A673 (cell line): Measurements from ENCODE around the gene HIBCH. TPM values are rescaled to one million over a fixed set of nuclear protein-coding genes. Genes with fewer than 3 reads are reported as not detected.
"Not testable (repeated sequence)": the region's sequence is repeated elsewhere in the genome, so short reads cannot be mapped to it uniquely, and the experiment has no call there.

Experiments used
- BruUV-seq: library from RNA; stranded (reverse); fragments of 400-500 nt; replicated peaks from 2 replicates; lab custom pipeline; 2021; lab: Mats Ljungman, UMichigan
- CTCF ChIA-PET: fragments of 300-600 bp; sonication (Branson Sonifier 250); formaldehyde crosslinking; loops from one replicate; lab custom pipeline; 2022; ENCODE audit warnings: antibody characterized with exemption; lab: Charles Lee
- POLR2A ChIA-PET: fragments of 300-600 bp; sonication (Branson Sonifier 250); formaldehyde crosslinking; loops from one replicate; lab custom pipeline; 2022; ENCODE audit warnings: antibody characterized with exemption; ENCODE audit not compliant: low non-redundant PET; lab: Charles Lee
- DNase-seq: peaks from one replicate; pipeline ENCODE4 v3.0.0-alpha.2; 2015; ENCODE audit warnings: low spot score
- H3K27ac ChIP-seq: fragments of 200-600 bp; sonication (generic); 2 replicates; pipeline ENCODE4 v1.5.1; 2016; ENCODE audit warnings: mixed run types, low read depth, mild to moderate bottlenecking, mixed read lengths, antibody characterized with exemption, low read length; ENCODE audit not compliant: poor library complexity, severe bottlenecking
- H3K27me3 ChIP-seq: fragments of 200-600 bp; sonication (generic); replicated peaks from 2 replicates; pipeline ENCODE4 v1.6.1; 2017; ENCODE audit warnings: mixed run types, low read depth, mild to moderate bottlenecking, mixed read lengths, antibody characterized with exemption, low read length; ENCODE audit not compliant: insufficient read depth, poor library complexity
- H3K36me3 ChIP-seq: fragments of 200-600 bp; sonication (generic); 2 replicates; pipeline ENCODE4 v1.6.1; 2016; ENCODE audit warnings: mixed run types, mild to moderate bottlenecking, mixed read lengths, antibody characterized with exemption, low read length; ENCODE audit not compliant: insufficient read depth, poor library complexity, severe bottlenecking
- H3K4me1 ChIP-seq: fragments of 200-600 bp; sonication (generic); 2 replicates; pipeline ENCODE4 v1.6.1; 2017; ENCODE audit warnings: mixed run types, mild to moderate bottlenecking, mixed read lengths, antibody characterized with exemption, low read length; ENCODE audit not compliant: insufficient read depth, poor library complexity, severe bottlenecking
- H3K4me3 ChIP-seq: fragments of 200-600 bp; sonication (generic); 2 replicates; pipeline ENCODE4 v1.5.1; 2016; ENCODE audit warnings: low read depth, mixed run types, mild to moderate bottlenecking, mixed read lengths, low read length; ENCODE audit not compliant: poor library complexity, severe bottlenecking
- H3K9me3 ChIP-seq: fragments of 200-600 bp; sonication (generic); 2 replicates; pipeline ENCODE4 v1.6.1; 2016; ENCODE audit warnings: mixed run types, low read depth, mild to moderate bottlenecking, mixed read lengths, antibody characterized with exemption, low read length; ENCODE audit not compliant: poor library complexity, severe bottlenecking
- CTCF ChIP-seq: fragments of 300-800, 200-600 bp; sonication (generic); conservative IDR thresholded peaks from 2 replicates; pipeline ENCODE4 v1.5.1; 2017; ENCODE audit warnings: low read depth, mild to moderate bottlenecking, antibody characterized with exemption, low read length, moderate library complexity, mixed read lengths
- EZH2 ChIP-seq: fragments of 200-600 bp; sonication (generic); IDR thresholded peaks from 2 replicates; pipeline ENCODE4 v1.6.1; 2017; ENCODE audit warnings: borderline replicate concordance, low read depth, mild to moderate bottlenecking, mixed read lengths, antibody characterized with exemption, low read length; ENCODE audit not compliant: poor library complexity, severe bottlenecking
- intact Hi-C: fragments of 100-400 bp; cut with micrococcal nuclease; formaldehyde crosslinking; loops from one replicate; pipeline ENCODE4 v1.10.0; 2022; ENCODE audit not compliant: unreplicated experiment
- total RNA-seq: library from RNA; stranded (reverse); gene quantifications from 2 replicates; pipeline ENCODE4 v1.2.3, GENCODE V29; 2021

The HIBCH gene
- total RNA-seq, 1 experiment from 2014 or later, result 43.3 TPM

GRCh38 chr2:190360965-190361364 lies 41.3 kb upstream of the HIBCH start:
- ChIA-PET POLR2A (no interaction called here), CTCF (no interaction called here)
- no peak overlapping the region for H3K4me3 ChIP-seq
- no peaks in the 10 kb centered on the region for H3K27me3 ChIP-seq
- intact Hi-C loops, result loop anchor here (10.0 kb wide), 1 partner anchor 376 kb away; no protein-coding TSS in a partner anchor
- no TSS peak for BruUV-seq
- H3K4me1 ChIP-seq, result no peaks in the 10 kb centered on the region
- no peak for TF ChIP-seq CTCF
- no peaks in the 10 kb centered on the region for H3K9me3 ChIP-seq
- H3K27ac ChIP-seq, result no peak overlapping the region
- DNase-seq, result no peak
- H3K36me3 ChIP-seq, result no peaks in the 10 kb centered on the region

DNA sequence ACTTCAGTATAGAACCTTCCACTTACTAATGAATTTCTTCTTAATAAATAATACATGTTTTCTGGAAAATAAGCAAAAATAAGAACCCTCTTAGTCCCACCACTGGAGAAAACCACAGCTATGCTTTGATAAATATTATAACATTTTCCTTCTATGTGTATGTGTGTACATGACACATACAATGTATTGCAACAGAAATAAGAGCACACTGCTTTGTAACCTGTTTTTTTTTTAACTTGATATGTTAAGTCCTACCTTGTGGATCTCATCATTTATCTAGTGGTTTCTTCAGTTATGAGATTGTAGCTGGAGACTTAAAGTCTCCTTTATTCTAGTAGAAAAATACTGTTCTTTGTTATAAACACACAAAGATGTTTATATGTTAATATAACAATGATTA lies 40.9 kb upstream of the HIBCH start:
- intact Hi-C loops, result loop anchor here (10.0 kb wide), 1 partner anchor 376 kb away; no protein-coding TSS in a partner anchor
- ChIA-PET POLR2A (no interaction called here), CTCF (no interaction called here)
- no peak overlapping the region for H3K27ac ChIP-seq
- no peaks in the 10 kb centered on the region for H3K36me3 ChIP-seq
- H3K27me3 ChIP-seq, result no peaks in the 10 kb centered on the region
- no peak for DNase-seq
- H3K4me3 ChIP-seq, result no peak overlapping the region
- H3K4me1 ChIP-seq, result no peaks in the 10 kb centered on the region
- TF ChIP-seq EZH2 (no peak), CTCF (no peak)
- BruUV-seq, result no TSS peak
- H3K9me3 ChIP-seq, result no peaks in the 10 kb centered on the region

- H3K4me1 ChIP-seq, H3K36me3 ChIP-seq, POLR2A ChIA-PET, BruUV-seq, H3K9me3 ChIP-seq, H3K27me3 ChIP-seq, intact Hi-C loops, DNase-seq, H3K27ac ChIP-seq, H3K4me3 ChIP-seq: not testable (repeated sequence)
- CTCF ChIA-PET, result interaction anchor here (0.7 kb wide), 1 partner anchor 20 kb away, joined by 5 read pairs; no protein-coding TSS in a partner anchor
These were observed 39.2 kb upstream of the HIBCH start for GRCh38 chr2:190358655-190359448.

GRCh38 chr2:190357600-190357999 lies 38.0 kb upstream of the HIBCH start:
- Histone ChIP-seq H3K9me3 (no peaks in the 10 kb centered on the region), H3K27me3 (no peaks in the 10 kb centered on the region), H3K4me1 (no peaks in the 10 kb centered on the region), H3K36me3 (no peaks in the 10 kb centered on the region), H3K4me3 (no peak overlapping the region), H3K27ac (no peak overlapping the region)
- no TSS peak for BruUV-seq
- no peak for DNase-seq
- POLR2A ChIA-PET, result no interaction called here
- CTCF ChIA-PET, result no interaction called here
- TF ChIP-seq CTCF, result no peak
- TF ChIP-seq EZH2, result no peak
- intact Hi-C loops, result no loop called here
